MM.1S (cell line): Measurements from ENCODE around the gene ARFIP1.

ENCODE experiments used
- DNase-seq: peaks from one replicate; pipeline ENCODE4 v3.0.0-alpha.2; 2015
- H2AFZ ChIP-seq: fragments of 300-600 bp; sonication (generic); 2 replicates; pipeline ENCODE4 v1.6.0; 2016; ENCODE audit warnings: antibody characterized with exemption, low read length
- H3F3A ChIP-seq: fragments of 300-600 bp; sonication (generic); 2 replicates; pipeline ENCODE4 v1.6.1; 2016; ENCODE audit warnings: mild to moderate bottlenecking, antibody characterized with exemption, low read length, moderate library complexity, mixed read lengths; ENCODE audit not compliant: insufficient read depth
- H3K27ac ChIP-seq: fragments of 300-600 bp; sonication (generic); 2 replicates; pipeline ENCODE4 v1.5.1; 2016; ENCODE audit warnings: mild to moderate bottlenecking, low read length
- H3K27me3 ChIP-seq: fragments of 300-600 bp; sonication (generic); replicated peaks from 2 replicates; pipeline ENCODE4 v1.6.0; 2016; ENCODE audit warnings: low read length; ENCODE audit not compliant: insufficient read depth
- H3K36me3 ChIP-seq: fragments of 300-600 bp; sonication (generic); replicated peaks from 2 replicates; pipeline ENCODE4 v1.6.1; 2016; ENCODE audit warnings: mild to moderate bottlenecking, low read length, mixed read lengths; ENCODE audit not compliant: insufficient read depth
- H3K4me1 ChIP-seq: fragments of 300-600 bp; sonication (generic); 2 replicates; pipeline ENCODE4 v1.6.1; 2016; ENCODE audit warnings: low read length, mixed read lengths
- H3K4me2 ChIP-seq: fragments of 300-600 bp; sonication (generic); 2 replicates; pipeline ENCODE4 v1.6.0; 2016; ENCODE audit warnings: low read depth, low read length
- H3K4me3 ChIP-seq: fragments of 300-600 bp; sonication (generic); 2 replicates; pipeline ENCODE4 v1.5.1; 2016; ENCODE audit warnings: low read length, mixed read lengths
- H3K79me2 ChIP-seq: fragments of 300-600 bp; sonication (generic); 2 replicates; pipeline ENCODE4 v1.6.1; 2016; ENCODE audit warnings: mixed run types, low read length, mixed read lengths
- H3K9ac ChIP-seq: fragments of 300-600 bp; sonication (generic); 2 replicates; pipeline ENCODE4 v1.6.1; 2016; ENCODE audit warnings: low read length, mixed read lengths
- H3K9me2 ChIP-seq: fragments of 300-600 bp; sonication (generic); replicated peaks from 2 replicates; pipeline ENCODE4 v1.6.1; 2016; ENCODE audit warnings: mild to moderate bottlenecking, low read length, mixed read lengths; ENCODE audit not compliant: insufficient read depth
- H3K9me3 ChIP-seq: fragments of 300-600 bp; sonication (generic); replicated peaks from 2 replicates; pipeline ENCODE4 v1.6.1; 2016; ENCODE audit warnings: mild to moderate bottlenecking, low read length, mixed read lengths; ENCODE audit not compliant: insufficient read depth
- H4K20me1 ChIP-seq: fragments of 300-600 bp; sonication (generic); 2 replicates; pipeline ENCODE4 v1.6.1; 2016; ENCODE audit warnings: mild to moderate bottlenecking, low read length, moderate library complexity, mixed read lengths; ENCODE audit not compliant: insufficient read depth
- EZH2 ChIP-seq: fragments of 300-600 bp; sonication (generic); optimal IDR thresholded peaks from 2 replicates; pipeline ENCODE3; 2017; ENCODE audit warnings: low read depth, mild to moderate bottlenecking, antibody characterized with exemption, low read length, mixed read lengths
- EZH2phosphoT487 ChIP-seq: fragments of 300-600 bp; sonication (generic); IDR thresholded peaks from 2 replicates; pipeline ENCODE4 v1.6.1; 2018; ENCODE audit warnings: antibody characterized with exemption, low read length
- TF ChIP-seq, protein P1 (sequence below): fragments of 300-600 bp; sonication (generic); IDR thresholded peaks from 2 replicates; pipeline ENCODE4 v1.5.1; 2016; ENCODE audit warnings: antibody characterized with exemption, low read length, mixed read lengths

Gene ARFIP1

DNA sequence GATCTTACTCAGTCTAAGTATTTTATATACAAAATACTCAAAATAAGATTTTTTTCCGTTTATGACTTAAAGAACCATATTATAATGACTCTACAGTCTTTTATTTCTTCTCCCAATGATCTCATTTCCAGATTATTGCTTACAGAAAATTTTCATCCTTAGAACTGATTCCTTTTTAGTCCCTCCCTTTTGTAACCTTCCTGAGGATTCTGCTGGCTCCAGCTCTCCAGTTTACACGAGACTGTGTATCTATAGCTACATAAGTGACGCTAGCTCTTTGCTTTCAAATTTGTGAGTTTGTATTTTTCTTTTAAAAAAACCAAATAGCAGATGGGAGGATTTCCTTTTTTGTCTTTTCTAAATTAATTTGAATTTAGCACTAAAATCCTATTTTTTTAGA is 180.3 kb downstream of the ARFIP1 start:
- H3K4me3 ChIP-seq = no peak overlapping the region
- no peaks in the 10 kb centered on the region for H3K36me3 ChIP-seq
- no peaks in the 10 kb centered on the region for H4K20me1 ChIP-seq
- H3K79me2 ChIP-seq = no peaks in the 10 kb centered on the region
- no peaks in the 10 kb centered on the region for H3K9me3 ChIP-seq
- no peaks in the 10 kb centered on the region for H3K27me3 ChIP-seq
- no peak overlapping the region for H2AFZ ChIP-seq
- H3F3A ChIP-seq = no peaks in the 10 kb centered on the region
- no peak overlapping the region for H3K4me2 ChIP-seq
- H3K27ac ChIP-seq = no peak overlapping the region
- TF ChIP-seq, protein P1, sequence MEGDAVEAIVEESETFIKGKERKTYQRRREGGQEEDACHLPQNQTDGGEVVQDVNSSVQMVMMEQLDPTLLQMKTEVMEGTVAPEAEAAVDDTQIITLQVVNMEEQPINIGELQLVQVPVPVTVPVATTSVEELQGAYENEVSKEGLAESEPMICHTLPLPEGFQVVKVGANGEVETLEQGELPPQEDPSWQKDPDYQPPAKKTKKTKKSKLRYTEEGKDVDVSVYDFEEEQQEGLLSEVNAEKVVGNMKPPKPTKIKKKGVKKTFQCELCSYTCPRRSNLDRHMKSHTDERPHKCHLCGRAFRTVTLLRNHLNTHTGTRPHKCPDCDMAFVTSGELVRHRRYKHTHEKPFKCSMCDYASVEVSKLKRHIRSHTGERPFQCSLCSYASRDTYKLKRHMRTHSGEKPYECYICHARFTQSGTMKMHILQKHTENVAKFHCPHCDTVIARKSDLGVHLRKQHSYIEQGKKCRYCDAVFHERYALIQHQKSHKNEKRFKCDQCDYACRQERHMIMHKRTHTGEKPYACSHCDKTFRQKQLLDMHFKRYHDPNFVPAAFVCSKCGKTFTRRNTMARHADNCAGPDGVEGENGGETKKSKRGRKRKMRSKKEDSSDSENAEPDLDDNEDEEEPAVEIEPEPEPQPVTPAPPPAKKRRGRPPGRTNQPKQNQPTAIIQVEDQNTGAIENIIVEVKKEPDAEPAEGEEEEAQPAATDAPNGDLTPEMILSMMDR = no peak
- TF ChIP-seq EZH2phosphoT487 = no peak
- TF ChIP-seq EZH2 = no peak
- H3K9ac ChIP-seq = no peak overlapping the region
- DNase-seq = no peak
- no peaks in the 10 kb centered on the region for H3K4me1 ChIP-seq
- no peaks in the 10 kb centered on the region for H3K9me2 ChIP-seq

DNA sequence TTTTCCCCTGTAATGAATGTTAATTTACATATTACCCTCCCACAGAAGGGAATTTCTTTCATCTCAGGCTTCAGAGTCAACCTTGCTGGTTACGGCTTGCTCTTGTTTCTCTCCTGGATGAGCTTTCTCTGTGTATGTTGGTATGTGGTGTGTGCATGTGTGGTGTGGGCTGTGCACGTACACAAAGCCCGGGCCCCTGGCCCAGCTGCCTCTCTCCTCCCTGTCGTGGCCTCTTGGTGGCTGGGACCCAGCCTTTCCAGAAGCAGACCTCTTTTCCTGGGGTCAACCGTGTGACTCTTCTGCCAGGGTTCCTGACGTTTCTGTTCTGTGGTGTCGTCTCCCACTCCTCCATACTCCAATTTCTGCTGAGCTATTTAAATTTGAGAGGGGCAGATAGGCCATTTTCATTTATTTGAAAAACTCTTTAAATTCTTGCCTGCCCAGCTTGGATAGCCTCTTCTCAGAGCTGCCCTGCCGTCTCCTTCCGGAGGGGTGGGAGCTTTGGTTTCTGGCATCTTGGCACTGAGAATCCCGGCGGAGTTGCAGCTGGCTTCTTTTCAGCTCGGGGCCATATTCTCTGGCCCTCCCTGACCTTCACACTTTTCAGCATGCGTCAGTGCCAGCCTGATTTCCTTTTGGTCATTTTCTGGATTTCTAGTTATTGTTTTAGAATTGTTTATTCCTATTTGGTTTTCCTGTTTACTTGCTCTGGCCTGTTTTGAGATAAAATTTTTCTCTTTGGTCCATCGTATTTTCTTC is 181.4 kb downstream of the ARFIP1 start:
- TF ChIP-seq EZH2 (no peak), EZH2phosphoT487 (no peak)
- TF ChIP-seq, protein P1 = no peak
- Histone ChIP-seq H3K4me2 (no peak overlapping the region), H4K20me1 (no peaks in the 10 kb centered on the region), H3K27me3 (no peaks in the 10 kb centered on the region), H2AFZ (no peak overlapping the region), H3K9ac (no peak overlapping the region), H3F3A (no peaks in the 10 kb centered on the region), H3K9me2 (no peaks in the 10 kb centered on the region), H3K4me3 (no peak overlapping the region), H3K27ac (no peak overlapping the region), H3K4me1 (no peaks in the 10 kb centered on the region), H3K36me3 (no peaks in the 10 kb centered on the region), H3K9me3 (no peaks in the 10 kb centered on the region), H3K79me2 (no peaks in the 10 kb centered on the region)
- no peak for DNase-seq

DNA sequence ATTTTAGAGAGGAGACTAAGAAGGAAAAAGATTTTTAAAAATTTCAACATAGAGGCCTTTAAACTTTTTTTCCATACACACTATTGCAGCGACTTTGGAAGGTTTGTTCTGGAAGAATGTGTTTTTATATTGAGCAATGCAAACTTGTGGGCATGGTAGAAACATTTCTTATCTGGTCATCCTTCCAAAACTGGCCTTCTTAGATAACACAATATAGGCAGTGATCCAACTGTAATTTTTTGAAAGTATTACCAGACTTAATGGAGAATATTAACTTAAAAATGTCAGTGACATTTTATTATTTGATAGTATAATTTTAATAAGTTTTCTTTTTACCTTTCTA is 182.0 kb downstream of the ARFIP1 start:
- Histone ChIP-seq H3K9ac (no peak overlapping the region), H4K20me1 (no peaks in the 10 kb centered on the region), H3K4me1 (no peaks in the 10 kb centered on the region), H3K36me3 (no peaks in the 10 kb centered on the region), H2AFZ (no peak overlapping the region), H3K27ac (no peak overlapping the region), H3K79me2 (no peaks in the 10 kb centered on the region), H3K27me3 (no peaks in the 10 kb centered on the region), H3F3A (no peaks in the 10 kb centered on the region), H3K9me3 (no peaks in the 10 kb centered on the region), H3K4me2 (no peak overlapping the region), H3K9me2 (no peaks in the 10 kb centered on the region), H3K4me3 (no peak overlapping the region)
- TF ChIP-seq, protein P1 = no peak
- TF ChIP-seq EZH2phosphoT487 (no peak), EZH2 (no peak)
- DNase-seq = no peak
